ENCODE results near the gene SLK.

DNA sequence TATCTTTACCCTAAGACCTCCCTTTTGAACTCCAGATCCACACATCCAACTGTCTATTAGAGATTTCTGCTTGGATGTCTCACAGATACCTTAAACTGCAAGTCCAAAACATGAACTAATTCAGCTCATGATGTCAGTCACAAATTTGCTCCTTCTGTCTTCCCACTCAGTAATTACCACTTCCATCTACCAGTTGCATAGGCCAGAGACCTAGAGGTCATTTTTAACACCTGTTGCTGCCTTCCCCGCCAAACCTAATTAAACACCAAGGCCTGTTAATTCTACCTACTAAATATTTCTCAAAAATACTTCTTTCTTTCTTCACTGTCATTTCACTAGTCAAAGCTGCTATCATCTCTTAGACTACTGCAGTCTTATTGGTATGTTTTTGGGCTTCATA is 8.2 kb downstream of the SLK start:
- TF ChIP-seq EZH2 (conservative IDR thresholded peaks at IDR 0.05; ENCODE audit: low read depth, low read length) (no peak), MLX (CRISPR knock-in tag; IDR thresholded peaks at IDR 0.05) (no peak), PBX2 (CRISPR knock-in tag; IDR thresholded peaks at IDR 0.05) (no peak), ZNF841 (CRISPR knock-in tag; IDR thresholded peaks at IDR 0.05; ENCODE audit: borderline replicate concordance) (no peak), CERS6 (CRISPR knock-in tag; IDR thresholded peaks at IDR 0.05) (no peak), ARNT (IDR thresholded peaks at IDR 0.05) (no peak), SETDB1 (CRISPR knock-in tag; IDR thresholded peaks at IDR 0.05; ENCODE audit: borderline replicate concordance) (no peak), HOXA7 (CRISPR knock-in tag; IDR thresholded peaks at IDR 0.05) (no peak), MAZ (IDR thresholded peaks at IDR 0.05; ENCODE audit: borderline replicate concordance, low read depth, low read length) (no peak), MAZ (CRISPR knock-in tag; IDR thresholded peaks at IDR 0.05; ENCODE audit: low read depth) (no peak), TRAFD1 (CRISPR knock-in tag; IDR thresholded peaks at IDR 0.05; ENCODE audit: borderline replicate concordance) (no peak)
- TF ChIP-seq, protein P1, sequence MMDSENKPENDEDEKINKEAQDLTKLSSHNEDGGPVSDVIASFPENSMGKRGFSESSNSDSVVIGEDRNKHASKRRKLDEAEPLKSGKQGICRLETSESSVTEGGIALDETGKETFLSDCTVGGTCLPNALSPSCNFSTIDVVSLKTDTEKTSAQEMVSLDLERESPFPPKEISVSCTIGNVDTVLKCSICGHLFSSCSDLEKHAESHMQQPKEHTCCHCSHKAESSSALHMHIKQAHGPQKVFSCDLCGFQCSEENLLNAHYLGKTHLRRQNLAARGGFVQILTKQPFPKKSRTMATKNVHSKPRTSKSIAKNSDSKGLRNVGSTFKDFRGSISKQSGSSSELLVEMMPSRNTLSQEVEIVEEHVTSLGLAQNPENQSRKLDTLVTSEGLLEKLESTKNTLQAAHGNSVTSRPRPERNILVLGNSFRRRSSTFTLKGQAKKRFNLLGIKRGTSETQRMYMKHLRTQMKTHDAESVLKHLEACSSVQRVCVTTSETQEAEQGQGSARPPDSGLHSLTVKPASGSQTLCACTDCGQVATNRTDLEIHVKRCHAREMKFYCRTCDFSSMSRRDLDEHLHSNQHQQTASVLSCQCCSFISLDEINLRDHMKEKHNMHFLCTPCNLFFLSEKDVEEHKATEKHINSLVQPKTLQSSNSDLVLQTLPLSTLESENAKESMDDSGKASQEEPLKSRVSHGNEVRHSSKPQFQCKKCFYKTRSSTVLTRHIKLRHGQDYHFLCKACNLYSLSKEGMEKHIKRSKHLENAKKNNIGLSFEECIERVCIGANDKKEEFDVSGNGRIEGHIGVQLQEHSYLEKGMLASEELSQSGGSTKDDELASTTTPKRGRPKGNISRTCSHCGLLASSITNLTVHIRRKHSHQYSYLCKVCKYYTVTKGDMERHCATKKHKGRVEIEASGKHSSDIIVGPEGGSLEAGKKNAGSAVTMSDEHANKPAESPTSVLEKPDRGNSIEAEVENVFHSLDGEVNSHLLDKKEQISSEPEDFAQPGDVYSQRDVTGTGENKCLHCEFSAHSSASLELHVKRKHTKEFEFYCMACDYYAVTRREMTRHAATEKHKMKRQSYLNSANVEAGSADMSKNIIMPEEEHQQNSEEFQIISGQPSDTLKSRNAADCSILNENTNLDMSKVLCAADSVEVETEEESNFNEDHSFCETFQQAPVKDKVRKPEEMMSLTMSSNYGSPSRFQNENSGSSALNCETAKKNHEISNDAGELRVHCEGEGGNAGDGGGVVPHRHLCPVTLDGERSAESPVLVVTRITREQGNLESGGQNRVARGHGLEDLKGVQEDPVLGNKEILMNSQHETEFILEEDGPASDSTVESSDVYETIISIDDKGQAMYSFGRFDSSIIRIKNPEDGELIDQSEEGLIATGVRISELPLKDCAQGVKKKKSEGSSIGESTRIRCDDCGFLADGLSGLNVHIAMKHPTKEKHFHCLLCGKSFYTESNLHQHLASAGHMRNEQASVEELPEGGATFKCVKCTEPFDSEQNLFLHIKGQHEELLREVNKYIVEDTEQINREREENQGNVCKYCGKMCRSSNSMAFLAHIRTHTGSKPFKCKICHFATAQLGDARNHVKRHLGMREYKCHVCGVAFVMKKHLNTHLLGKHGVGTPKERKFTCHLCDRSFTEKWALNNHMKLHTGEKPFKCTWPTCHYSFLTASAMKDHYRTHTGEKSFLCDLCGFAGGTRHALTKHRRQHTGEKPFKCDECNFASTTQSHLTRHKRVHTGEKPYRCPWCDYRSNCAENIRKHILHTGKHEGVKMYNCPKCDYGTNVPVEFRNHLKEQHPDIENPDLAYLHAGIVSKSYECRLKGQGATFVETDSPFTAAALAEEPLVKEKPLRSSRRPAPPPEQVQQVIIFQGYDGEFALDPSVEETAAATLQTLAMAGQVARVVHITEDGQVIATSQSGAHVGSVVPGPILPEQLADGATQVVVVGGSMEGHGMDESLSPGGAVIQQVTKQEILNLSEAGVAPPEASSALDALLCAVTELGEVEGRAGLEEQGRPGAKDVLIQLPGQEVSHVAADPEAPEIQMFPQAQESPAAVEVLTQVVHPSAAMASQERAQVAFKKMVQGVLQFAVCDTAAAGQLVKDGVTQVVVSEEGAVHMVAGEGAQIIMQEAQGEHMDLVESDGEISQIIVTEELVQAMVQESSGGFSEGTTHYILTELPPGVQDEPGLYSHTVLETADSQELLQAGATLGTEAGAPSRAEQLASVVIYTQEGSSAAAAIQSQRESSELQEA (CRISPR knock-in tag; IDR thresholded peaks at IDR 0.05; ENCODE audit: not compliant biosample characterization) = no peak

Measured in HepG2 (cell line).